Bronchial epithelial cell (primary cell): ENCODE results near the gene SGCD. TPM values are rescaled to one million over a fixed set of nuclear protein-coding genes. Genes with fewer than 3 reads are reported as not detected.

Experiments used
- DNase-seq: peaks from one replicate; pipeline ENCODE4 v3.0.0-alpha.2; 2010; ENCODE audit warnings: low read depth
- FAIRE-seq: peaks from 2 replicates; lab custom pipeline; 2011; peaks lifted over from hg19 to GRCh38; lab: Jason Lieb, UNC
- H3K27me3 ChIP-seq: 2 replicates; pipeline ENCODE4 v1.5.1; 2011; ENCODE audit warnings: low read length; ENCODE audit not compliant: control insufficient read depth, insufficient read depth
- H3K36me3 ChIP-seq: 2 replicates; pipeline ENCODE4 v1.5.1; 2011; ENCODE audit warnings: low read length; ENCODE audit not compliant: control insufficient read depth, insufficient read depth
- H3K4me3 ChIP-seq: 2 replicates; pipeline ENCODE4 v1.5.1; 2011; ENCODE audit warnings: mild to moderate bottlenecking, low read depth, low read length, control low read depth
- total RNA-seq: library from RNA; depleted of rRNA; stranded (reverse); fragments of >200 nt; gene quantifications from 2 replicates; pipeline ENCODE4 v1.2.1, GENCODE V29; 2014
- TF ChIP-seq, protein P1 (sequence below): IDR thresholded peaks from 2 replicates; pipeline ENCODE4 v1.5.1; 2011; ENCODE audit warnings: mild to moderate bottlenecking, moderate library complexity, low read length, control low read depth, inconsistent platforms; ENCODE audit not compliant: insufficient read depth, severe bottlenecking

Gene SGCD
- total RNA-seq, 1 donor from 2014 or later = under 0.01 TPM

DNA sequence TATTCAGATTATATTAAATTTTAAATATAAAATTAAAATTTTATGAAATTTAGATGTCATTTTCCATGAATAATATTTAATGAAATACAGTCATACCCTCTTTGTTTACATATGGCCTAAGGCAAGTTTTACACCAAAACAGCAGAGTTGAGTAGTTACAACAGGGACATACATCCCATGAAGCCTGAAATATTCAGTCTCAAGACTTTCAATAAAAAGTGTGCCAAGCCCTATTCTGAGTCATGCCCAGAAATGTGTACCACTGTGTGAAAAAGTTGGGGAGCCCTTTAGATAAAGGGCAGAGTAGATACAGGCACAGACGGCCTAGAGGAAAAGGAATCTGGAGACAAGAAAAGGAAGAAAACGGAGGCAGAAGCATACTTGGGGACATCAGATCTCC, 261.3 kb downstream of the SGCD start:
- Histone ChIP-seq H3K36me3 (no peaks in the 10 kb centered on the region), H3K4me3 (no peak overlapping the region), H3K27me3 (no peaks in the 10 kb centered on the region)
- TF ChIP-seq, protein P1, sequence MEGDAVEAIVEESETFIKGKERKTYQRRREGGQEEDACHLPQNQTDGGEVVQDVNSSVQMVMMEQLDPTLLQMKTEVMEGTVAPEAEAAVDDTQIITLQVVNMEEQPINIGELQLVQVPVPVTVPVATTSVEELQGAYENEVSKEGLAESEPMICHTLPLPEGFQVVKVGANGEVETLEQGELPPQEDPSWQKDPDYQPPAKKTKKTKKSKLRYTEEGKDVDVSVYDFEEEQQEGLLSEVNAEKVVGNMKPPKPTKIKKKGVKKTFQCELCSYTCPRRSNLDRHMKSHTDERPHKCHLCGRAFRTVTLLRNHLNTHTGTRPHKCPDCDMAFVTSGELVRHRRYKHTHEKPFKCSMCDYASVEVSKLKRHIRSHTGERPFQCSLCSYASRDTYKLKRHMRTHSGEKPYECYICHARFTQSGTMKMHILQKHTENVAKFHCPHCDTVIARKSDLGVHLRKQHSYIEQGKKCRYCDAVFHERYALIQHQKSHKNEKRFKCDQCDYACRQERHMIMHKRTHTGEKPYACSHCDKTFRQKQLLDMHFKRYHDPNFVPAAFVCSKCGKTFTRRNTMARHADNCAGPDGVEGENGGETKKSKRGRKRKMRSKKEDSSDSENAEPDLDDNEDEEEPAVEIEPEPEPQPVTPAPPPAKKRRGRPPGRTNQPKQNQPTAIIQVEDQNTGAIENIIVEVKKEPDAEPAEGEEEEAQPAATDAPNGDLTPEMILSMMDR = no peak
- DNase-seq (no peak), FAIRE-seq (no peak)

DNA sequence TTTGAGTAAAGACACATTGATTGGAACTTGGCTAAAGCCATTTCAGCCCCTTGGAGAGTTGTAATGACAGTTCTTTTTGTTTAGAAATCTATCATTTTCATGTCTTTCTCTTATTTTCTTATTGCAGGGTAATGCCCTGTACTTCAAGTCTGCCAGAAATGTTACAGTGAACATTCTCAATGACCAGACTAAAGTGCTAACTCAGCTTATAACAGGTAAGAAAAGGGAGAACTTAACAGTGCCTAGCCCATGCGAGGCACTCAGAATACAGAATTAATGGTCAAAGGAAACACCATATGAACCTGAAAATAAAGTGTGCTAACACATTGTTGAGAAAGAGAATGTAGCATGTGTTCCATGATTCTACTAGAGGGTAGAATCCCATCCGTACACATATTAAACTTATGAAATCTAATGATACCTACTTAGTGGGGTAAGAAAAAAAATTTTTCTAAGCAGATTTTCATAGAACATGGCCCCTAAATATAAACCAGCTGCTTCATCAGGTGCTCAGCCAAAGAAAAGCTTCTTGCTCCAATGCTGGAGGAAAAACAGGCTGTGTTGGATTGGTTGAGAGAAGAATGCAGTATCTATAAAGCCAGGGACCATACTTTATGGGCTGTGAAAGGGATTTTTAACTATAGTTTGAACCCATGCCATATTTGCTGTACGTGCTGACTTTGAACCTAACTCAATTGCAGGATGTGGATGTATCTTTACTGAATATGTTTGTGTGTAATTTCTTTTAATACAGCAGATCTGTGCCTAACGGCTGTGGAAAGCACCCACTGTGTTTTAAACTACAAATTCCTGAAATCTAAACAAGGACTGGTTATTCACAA, 262.4 kb downstream of the SGCD start:
- no peaks in the 10 kb centered on the region for H3K36me3 ChIP-seq
- no peak for DNase-seq
- FAIRE-seq = no peak
- no peaks in the 10 kb centered on the region for H3K27me3 ChIP-seq
- no peak overlapping the region for H3K4me3 ChIP-seq
- TF ChIP-seq, protein P1 = no peak

- no peak for FAIRE-seq
- DNase-seq = no peak
- TF ChIP-seq, protein P1 = no peak
- no peaks in the 10 kb centered on the region for H3K36me3 ChIP-seq
- H3K27me3 ChIP-seq = no peaks in the 10 kb centered on the region
- no peak overlapping the region for H3K4me3 ChIP-seq
These were observed 262.9 kb downstream of the SGCD start for GRCh38 chr5:156589946-156590216.

DNA sequence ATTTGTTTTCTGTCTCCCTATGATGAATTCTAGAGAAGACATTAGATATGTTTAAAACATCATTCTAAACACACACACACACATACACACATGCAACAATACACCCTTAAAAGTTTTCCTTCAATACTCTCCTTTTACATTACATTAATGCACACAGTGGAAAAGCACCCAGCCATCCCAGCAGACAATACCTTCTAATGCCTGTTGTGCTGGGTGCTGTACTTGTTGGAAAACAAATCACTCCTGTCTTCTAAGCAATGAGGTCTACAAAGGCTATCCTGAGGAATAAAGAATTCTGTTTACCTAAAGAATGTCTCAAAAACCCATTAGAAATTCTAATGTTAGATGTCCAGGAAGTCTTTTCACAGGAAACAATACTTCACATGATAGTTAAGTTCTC, 264.0 kb downstream of the SGCD start:
- no peaks in the 10 kb centered on the region for H3K36me3 ChIP-seq

GRCh38 chr5:156591631-156592030, 264.7 kb downstream of the SGCD start:
- no peak for FAIRE-seq

More for the DNA sequence above, 264.0 kb downstream of the SGCD start:
- FAIRE-seq = no peak
- H3K4me3 ChIP-seq = no peak overlapping the region
- DNase-seq = no peak
- no peaks in the 10 kb centered on the region for H3K27me3 ChIP-seq
- TF ChIP-seq, protein P1 = no peak

More at GRCh38 chr5:156591631-156592030, 264.7 kb downstream of the SGCD start:
- no peaks in the 10 kb centered on the region for H3K27me3 ChIP-seq
- no peaks in the 10 kb centered on the region for H3K36me3 ChIP-seq
- no peak for DNase-seq
- H3K4me3 ChIP-seq = no peak overlapping the region
- TF ChIP-seq, protein P1 = no peak
